ENCODE measurements around the gene HUWE1.

HUWE1 gene

DNA sequence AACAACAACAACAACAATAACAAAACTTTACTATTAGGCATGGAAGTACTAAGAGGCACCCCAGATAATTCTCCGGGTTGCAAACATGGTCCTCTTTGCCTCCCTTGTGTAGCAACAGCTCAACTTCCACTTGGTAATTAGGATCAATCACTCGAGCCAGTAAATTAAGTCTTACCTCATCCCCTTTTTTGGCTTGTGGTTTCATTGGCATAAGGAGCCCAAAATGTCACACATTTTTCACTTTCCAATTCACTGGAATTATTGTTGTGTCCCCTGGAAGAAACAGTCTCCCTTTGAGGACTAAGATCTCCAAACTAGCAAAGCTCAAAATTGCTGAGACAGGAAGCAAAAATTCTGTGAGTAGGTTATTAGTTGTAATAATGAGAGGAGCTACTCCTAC is 203.1 kb downstream of the HUWE1 start:
- no peak for DNase-seq

Data from GOT3 (cell line).